ENCODE measurements around the gene GTPBP6.

GTPBP6 gene

DNA sequence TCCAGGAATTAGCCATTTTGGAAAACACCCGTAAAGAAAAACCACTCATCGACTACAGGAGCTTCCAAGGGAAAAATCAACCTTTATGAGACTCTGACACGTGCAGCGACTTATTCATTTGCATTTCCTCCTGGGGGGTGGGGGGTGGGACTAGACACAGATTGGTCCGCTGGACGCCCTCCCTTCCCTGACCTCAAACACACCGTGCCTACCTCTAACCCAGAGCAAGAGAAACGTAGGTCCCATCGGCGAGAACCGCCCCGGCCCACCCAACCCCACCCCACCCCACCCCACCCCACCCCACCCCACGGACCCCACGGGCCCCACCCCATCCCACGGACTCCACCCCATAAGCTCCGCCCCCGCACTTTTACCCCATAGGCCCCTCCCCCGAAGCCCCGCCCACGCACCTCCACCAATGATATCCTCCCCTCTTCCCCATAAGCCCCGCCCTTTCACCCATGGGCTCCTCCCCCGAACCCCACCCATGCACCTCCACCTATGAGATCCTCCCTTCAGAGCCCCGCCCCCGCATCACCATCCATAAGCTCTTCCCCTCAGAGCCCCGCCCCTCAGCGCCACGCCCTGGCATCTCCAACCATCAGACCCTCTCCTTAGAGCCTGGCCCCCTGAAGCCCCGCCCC, 1.1 kb downstream of the GTPBP6 start:
- no peaks in the 10 kb centered on the region for H4K20me1 ChIP-seq (ENCODE audit: insufficient read depth)
- TF ChIP-seq, protein P1, sequence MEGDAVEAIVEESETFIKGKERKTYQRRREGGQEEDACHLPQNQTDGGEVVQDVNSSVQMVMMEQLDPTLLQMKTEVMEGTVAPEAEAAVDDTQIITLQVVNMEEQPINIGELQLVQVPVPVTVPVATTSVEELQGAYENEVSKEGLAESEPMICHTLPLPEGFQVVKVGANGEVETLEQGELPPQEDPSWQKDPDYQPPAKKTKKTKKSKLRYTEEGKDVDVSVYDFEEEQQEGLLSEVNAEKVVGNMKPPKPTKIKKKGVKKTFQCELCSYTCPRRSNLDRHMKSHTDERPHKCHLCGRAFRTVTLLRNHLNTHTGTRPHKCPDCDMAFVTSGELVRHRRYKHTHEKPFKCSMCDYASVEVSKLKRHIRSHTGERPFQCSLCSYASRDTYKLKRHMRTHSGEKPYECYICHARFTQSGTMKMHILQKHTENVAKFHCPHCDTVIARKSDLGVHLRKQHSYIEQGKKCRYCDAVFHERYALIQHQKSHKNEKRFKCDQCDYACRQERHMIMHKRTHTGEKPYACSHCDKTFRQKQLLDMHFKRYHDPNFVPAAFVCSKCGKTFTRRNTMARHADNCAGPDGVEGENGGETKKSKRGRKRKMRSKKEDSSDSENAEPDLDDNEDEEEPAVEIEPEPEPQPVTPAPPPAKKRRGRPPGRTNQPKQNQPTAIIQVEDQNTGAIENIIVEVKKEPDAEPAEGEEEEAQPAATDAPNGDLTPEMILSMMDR (conservative IDR thresholded peaks at IDR 0.05; ENCODE audit: low read depth, low read length), result no peak
- H3K4me3 ChIP-seq (IDR thresholded peaks at IDR 0.05; ENCODE audit: insufficient read depth, low read depth, low read length), result no peak overlapping the region
- H3K9ac ChIP-seq, result no peak overlapping the region
- H3K4me1 ChIP-seq (ENCODE audit: low read depth, poor library complexity, severe bottlenecking), result no peaks in the 10 kb centered on the region
- H3K27ac ChIP-seq, result no peak overlapping the region
- H3K36me3 ChIP-seq (ENCODE audit: insufficient read depth), result no peaks in the 10 kb centered on the region
- H2AFZ ChIP-seq (ENCODE audit: low read depth), result no peak overlapping the region
- no peak overlapping the region for H3K4me2 ChIP-seq
- H3K79me2 ChIP-seq (ENCODE audit: insufficient read depth, low read depth), result no peaks in the 10 kb centered on the region
- no peaks in the 10 kb centered on the region for H3K27me3 ChIP-seq (ENCODE audit: insufficient read depth, low read depth)

DNA sequence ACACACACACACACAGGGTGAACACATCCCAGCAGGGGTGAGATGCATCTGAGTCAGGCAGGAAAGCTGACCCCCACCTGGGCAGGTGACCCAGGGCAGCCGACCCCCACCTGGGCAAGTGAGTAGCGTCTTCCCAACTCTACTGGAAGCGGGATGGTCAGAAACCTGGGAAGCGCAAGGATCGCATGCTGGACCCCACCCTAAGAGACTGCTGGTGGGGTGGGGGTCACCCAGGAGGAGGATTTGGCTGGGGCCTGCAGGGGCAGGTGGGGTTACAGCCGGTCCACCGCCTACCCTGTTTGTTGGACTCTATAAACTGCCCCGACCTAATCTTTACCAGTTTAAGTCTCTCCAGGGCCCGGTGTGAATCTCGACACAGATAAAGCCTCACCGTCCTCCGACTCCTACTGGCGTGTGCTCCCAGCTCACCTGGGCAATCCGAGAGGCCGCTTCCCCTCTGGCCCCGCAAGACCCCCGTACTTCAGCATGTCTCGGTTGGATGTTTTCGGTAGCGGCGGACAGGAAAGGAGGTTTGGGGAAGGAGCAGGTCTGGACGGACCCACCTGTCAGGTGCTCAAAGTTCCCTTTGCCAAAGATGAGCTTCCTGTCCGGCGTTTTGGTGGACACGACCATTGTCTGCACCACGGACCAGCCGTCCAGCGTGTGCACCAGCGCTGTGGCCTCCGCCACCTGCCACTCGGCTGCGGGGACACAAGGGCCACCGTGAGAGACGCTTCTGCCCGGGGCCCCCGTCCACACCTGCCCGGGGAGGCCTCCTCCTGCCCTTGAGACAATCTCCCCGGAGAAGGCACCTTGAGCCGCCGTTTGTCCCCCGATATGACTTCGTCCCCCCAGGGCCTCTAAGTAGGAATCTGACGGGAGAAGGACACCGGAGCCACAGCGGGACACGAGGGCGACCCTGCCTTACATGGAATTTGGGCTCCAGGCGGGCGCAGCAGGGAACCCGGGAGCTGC, 2.0 kb downstream of the GTPBP6 start:
- no peaks in the 10 kb centered on the region for H4K20me1 ChIP-seq (ENCODE audit: insufficient read depth)

DNA sequence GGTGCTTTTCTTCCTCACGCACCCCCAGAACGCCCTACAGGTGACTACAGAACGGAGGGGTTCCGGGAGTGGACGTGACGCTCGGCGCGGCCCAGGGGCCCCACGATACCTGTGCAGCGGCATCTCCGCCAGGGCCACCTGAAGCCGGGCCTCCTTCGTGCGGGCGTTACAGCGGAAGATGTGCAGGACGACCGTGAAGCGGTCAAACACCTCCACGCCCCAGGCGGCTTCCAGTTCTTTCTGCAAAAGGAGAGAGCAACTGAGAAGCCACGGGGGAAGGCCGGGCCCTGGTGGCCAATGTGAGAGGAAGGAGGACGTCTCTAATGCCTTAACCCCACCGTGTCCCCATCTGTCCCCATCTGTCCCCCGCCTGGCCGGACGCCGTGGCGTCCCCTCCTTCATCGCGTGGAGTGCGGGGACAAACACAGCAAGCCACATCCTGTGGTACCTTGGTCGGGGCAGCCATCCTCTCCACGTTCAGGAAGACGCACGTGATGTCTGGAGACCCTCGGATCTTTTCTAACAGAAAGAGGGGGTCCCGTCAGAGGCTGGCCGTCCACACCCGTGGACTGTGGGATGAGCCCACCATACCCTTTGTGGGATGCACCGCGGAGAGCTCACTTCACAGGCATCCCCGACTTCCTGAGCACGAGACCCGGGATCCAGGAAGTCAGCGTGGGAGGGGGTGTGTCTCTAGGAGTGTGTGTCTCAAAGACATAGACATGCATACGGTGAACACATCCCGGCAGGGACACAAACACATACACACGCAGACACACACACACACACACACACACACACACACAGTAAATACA, 3.6 kb downstream of the GTPBP6 start:
- TF ChIP-seq, protein P1 (conservative IDR thresholded peaks at IDR 0.05; ENCODE audit: low read depth, low read length), result no peak
- H3K4me2 ChIP-seq, result no peak overlapping the region
- no peak overlapping the region for H3K9ac ChIP-seq
- no peak overlapping the region for H2AFZ ChIP-seq (ENCODE audit: low read depth)
- H3K27ac ChIP-seq, result no peak overlapping the region
- H3K79me2 ChIP-seq (ENCODE audit: insufficient read depth, low read depth), result no peaks in the 10 kb centered on the region
- H3K36me3 ChIP-seq (ENCODE audit: insufficient read depth), result no peaks in the 10 kb centered on the region
- no peaks in the 10 kb centered on the region for H4K20me1 ChIP-seq (ENCODE audit: insufficient read depth)
- H3K27me3 ChIP-seq (ENCODE audit: insufficient read depth, low read depth), result no peaks in the 10 kb centered on the region
- H3K4me3 ChIP-seq (IDR thresholded peaks at IDR 0.05; ENCODE audit: insufficient read depth, low read depth, low read length), result no peak overlapping the region
- no peaks in the 10 kb centered on the region for H3K4me1 ChIP-seq (ENCODE audit: low read depth, poor library complexity, severe bottlenecking)

More for the DNA sequence above, 2.0 kb downstream of the GTPBP6 start:
- H3K27ac ChIP-seq, result no peak overlapping the region
- no peaks in the 10 kb centered on the region for H3K27me3 ChIP-seq (ENCODE audit: insufficient read depth, low read depth)
- no peaks in the 10 kb centered on the region for H3K36me3 ChIP-seq (ENCODE audit: insufficient read depth)
- no peaks in the 10 kb centered on the region for H3K79me2 ChIP-seq (ENCODE audit: insufficient read depth, low read depth)
- no peak overlapping the region for H2AFZ ChIP-seq (ENCODE audit: low read depth)
- H3K4me3 ChIP-seq (IDR thresholded peaks at IDR 0.05; ENCODE audit: insufficient read depth, low read depth, low read length), result no peak overlapping the region
- H3K4me2 ChIP-seq, result no peak overlapping the region
- no peak overlapping the region for H3K9ac ChIP-seq
- no peaks in the 10 kb centered on the region for H3K4me1 ChIP-seq (ENCODE audit: low read depth, poor library complexity, severe bottlenecking)
- TF ChIP-seq, protein P1 (conservative IDR thresholded peaks at IDR 0.05; ENCODE audit: low read depth, low read length), result no peak

DNA sequence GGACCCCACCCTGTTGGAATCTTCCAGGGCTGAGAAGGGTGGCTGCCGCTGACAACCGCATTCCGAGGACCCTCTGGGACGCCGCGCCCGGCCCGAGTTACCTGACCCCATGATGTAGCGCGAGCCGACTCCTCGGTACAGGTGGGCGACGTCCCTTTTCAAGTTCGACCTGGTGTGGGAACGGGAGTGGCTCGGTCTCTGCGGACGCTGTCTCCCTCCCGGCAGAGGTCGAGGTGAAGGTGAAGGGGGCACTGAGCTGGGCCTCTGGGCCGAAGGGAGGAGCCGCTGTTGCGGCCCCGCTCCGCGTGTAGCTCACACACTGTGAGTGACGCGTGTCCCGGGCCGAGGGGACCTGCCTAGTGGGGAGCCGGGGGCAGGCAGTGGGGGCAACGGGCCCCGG, 4.5 kb downstream of the GTPBP6 start:
- H3K27me3 ChIP-seq (ENCODE audit: insufficient read depth, low read depth), result no peaks in the 10 kb centered on the region
- TF ChIP-seq, protein P1 (conservative IDR thresholded peaks at IDR 0.05; ENCODE audit: low read depth, low read length), result no peak
- no peak overlapping the region for H2AFZ ChIP-seq (ENCODE audit: low read depth)
- H3K79me2 ChIP-seq (ENCODE audit: insufficient read depth, low read depth), result no peaks in the 10 kb centered on the region
- H3K4me3 ChIP-seq (IDR thresholded peaks at IDR 0.05; ENCODE audit: insufficient read depth, low read depth, low read length), result no peak overlapping the region
- no peaks in the 10 kb centered on the region for H3K4me1 ChIP-seq (ENCODE audit: low read depth, poor library complexity, severe bottlenecking)
- H4K20me1 ChIP-seq (ENCODE audit: insufficient read depth), result no peaks in the 10 kb centered on the region
- H3K36me3 ChIP-seq (ENCODE audit: insufficient read depth), result no peaks in the 10 kb centered on the region
- no peak overlapping the region for H3K27ac ChIP-seq
- no peak overlapping the region for H3K9ac ChIP-seq
- no peak overlapping the region for H3K4me2 ChIP-seq
